HepG2 (cell line): ENCODE measurements around the gene GCN1. TPM values are rescaled to one million over a fixed set of nuclear protein-coding genes. Genes with fewer than 3 reads are reported as not detected.
A peak's percentile ranks its signal among the peaks of the same experiment; 100 is the strongest.

Source experiments
- ARID3A ChIP-seq: IDR thresholded peaks from 2 replicates; pipeline ENCODE4 v1.6.1; 2012; ENCODE audit warnings: low read depth, low read length, improper control_type of control experiment
- ATF6 ChIP-seq: sonication (generic); formaldehyde crosslinking; conservative IDR thresholded peaks from 2 replicates; pipeline ENCODE4 v1.4.0; 2020; ENCODE audit warnings: missing genetic modification reagents
- ATF7-NPFF ChIP-seq: sonication (generic); formaldehyde crosslinking; IDR thresholded peaks from 2 replicates; pipeline ENCODE4 v1.8.1; 2023; ENCODE audit warnings: mild to moderate bottlenecking, low read depth, missing genetic modification reagents, moderate library complexity
- CBX1 ChIP-seq: IDR thresholded peaks from one replicate; pipeline ENCODE4 v1.6.1; 2016; ENCODE audit warnings: antibody characterized with exemption, low read depth
- CEBPG ChIP-seq: IDR thresholded peaks from 2 replicates; pipeline ENCODE4 v1.6.1; 2016
- GMEB2 ChIP-seq: IDR thresholded peaks from 2 replicates; pipeline ENCODE4 v1.6.1; 2016; ENCODE audit warnings: missing biosample characterization, missing genetic modification reagents, low read depth
- HDAC6 ChIP-seq: fragments of 200-600 bp; sonication (generic); IDR thresholded peaks from 2 replicates; pipeline ENCODE4 v1.7.0; 2017; ENCODE audit warnings: mild to moderate bottlenecking, antibody characterized with exemption, low read length, low read depth
- HOMEZ ChIP-seq: IDR thresholded peaks from 2 replicates; pipeline ENCODE4 v1.6.1; 2016; ENCODE audit warnings: low read depth
- JDP2 ChIP-seq: sonication (generic); formaldehyde crosslinking; IDR thresholded peaks from 2 replicates; pipeline ENCODE4 v1.8.1; 2022; ENCODE audit warnings: missing genetic modification reagents, borderline replicate concordance
- MIER3 ChIP-seq: IDR thresholded peaks from 2 replicates; pipeline ENCODE4 v1.6.1; 2016; ENCODE audit warnings: missing compliant biosample characterization, borderline replicate concordance
- MLX ChIP-seq: IDR thresholded peaks from 2 replicates; pipeline ENCODE4 v1.6.1; 2016
- NFE2 ChIP-seq: sonication (generic); formaldehyde crosslinking; IDR thresholded peaks from 2 replicates; pipeline ENCODE4 v1.4.0; 2020; ENCODE audit warnings: missing genetic modification reagents
- TOE1 ChIP-seq: sonication (generic); formaldehyde crosslinking; IDR thresholded peaks from 2 replicates; pipeline ENCODE4 v1.4.0; 2020; ENCODE audit warnings: mild to moderate bottlenecking, missing genetic modification reagents
- ZBTB10 ChIP-seq: sonication (generic); formaldehyde crosslinking; IDR thresholded peaks from 2 replicates; pipeline ENCODE4 v1.4.0; 2020; ENCODE audit warnings: missing genetic modification reagents, borderline replicate concordance
- ZBTB3 ChIP-seq: sonication (generic); formaldehyde crosslinking; IDR thresholded peaks from 2 replicates; pipeline ENCODE4 v1.4.0; 2020; ENCODE audit warnings: low read depth, mild to moderate bottlenecking, moderate library complexity, missing genetic modification reagents, borderline replicate concordance
- ZNF335 ChIP-seq: sonication (generic); formaldehyde crosslinking; IDR thresholded peaks from 2 replicates; pipeline ENCODE4 v1.4.0; 2020; ENCODE audit warnings: missing genetic modification reagents
- ZNF543 ChIP-seq: sonication (generic); formaldehyde crosslinking; IDR thresholded peaks from 2 replicates; pipeline ENCODE4 v1.4.0; 2020; ENCODE audit warnings: mild to moderate bottlenecking, missing genetic modification reagents
- ZNF563 ChIP-seq: sonication (generic); formaldehyde crosslinking; IDR thresholded peaks from 2 replicates; pipeline ENCODE4 v1.8.0; 2022; ENCODE audit warnings: mild to moderate bottlenecking, moderate library complexity, missing genetic modification reagents
- polyA plus RNA-seq, 8 experiments: library from polyadenylated mRNA; depleted of rRNA in 3 of 8; stranded (reverse) in 7 of 8; unstranded in 1 of 8; fragments of >200 nt; fragmentation: Illumina TruSeq in 4 of 8; extraction: Trizol in 4 of 8; gene quantifications; 2 replicates each; pipeline versions ENCODE4 v1.2.1 to v1.2.3, GENCODE V29; 2011 to 2016; ENCODE audit warnings: low read depth in 4 of 8, missing spikeins in 1 of 8, mixed read lengths in 1 of 8; ENCODE audit not compliant: insufficient read depth in 1 of 8
- total RNA-seq, 5 experiments: library from RNA; depleted of rRNA; stranded (reverse); fragments of >200 nt; fragmentation: Illumina TruSeq; extraction: Trizol; gene quantifications; 2 replicates each; pipeline ENCODE4 v1.2.3, GENCODE V29; 2016; ENCODE audit warnings: low read depth in 1 of 5

Gene GCN1
- total and polyA plus RNA-seq, 2 of the 13 experiments (the other 11 are each of a cell fraction or from before 2014, with no cell fraction given) = 58.2 to 83.0 TPM

- TF ChIP-seq ARID3A = no peak
- 0 out of 2 replicates have a peak, but pooled peaks have one; percentile 9 for TF ChIP-seq MIER3 (CRISPR knock-in tag)
- TF ChIP-seq ATF7-NPFF (CRISPR knock-in tag) = peak; percentile 83; the same call in 1 of the 2 replicates
- TF ChIP-seq ZNF335 (CRISPR knock-in tag) = no peak
- no peak for TF ChIP-seq HOMEZ
- TF ChIP-seq GMEB2 = peak; percentile 4; the same call in 1 of the 2 replicates
- no peak for TF ChIP-seq MLX (CRISPR knock-in tag)
- TF ChIP-seq NFE2 (CRISPR knock-in tag) = no peak
- TF ChIP-seq CEBPG (CRISPR knock-in tag) = no peak
- TF ChIP-seq ZBTB10 = 0 out of 2 replicates have a peak, but pooled peaks have one; percentile 26
- TF ChIP-seq TOE1 (CRISPR knock-in tag) = no peak; the same call in 1 of the 2 replicates
- TF ChIP-seq HDAC6 = no peak
- TF ChIP-seq CBX1 = no peak
- peak; percentile 99 for TF ChIP-seq ZNF543
- TF ChIP-seq ATF6 (CRISPR knock-in tag) = no peak
- TF ChIP-seq ZBTB3 (CRISPR knock-in tag) = peak; percentile 48; the same call in 1 of the 2 replicates
- peak; percentile 94 for TF ChIP-seq ZNF563 (CRISPR knock-in tag)
- no peak; the same call in 1 of the 2 replicates for TF ChIP-seq JDP2 (CRISPR knock-in tag)
These were observed at the start of gene GCN1 (continued) for GRCh38 chr12:120194534-120195395.
